HG03139 (cell line): ENCODE results near the gene STIM2.
A peak's percentile ranks its signal among the peaks of the same experiment; 100 is the strongest.

Experiments used
- ATAC-seq: cut with Tn5 transposase; IDR thresholded peaks from one replicate; pipeline ENCODE4 v1.9.1; 2021; ENCODE audit not compliant: unreplicated experiment

Gene STIM2

DNA sequence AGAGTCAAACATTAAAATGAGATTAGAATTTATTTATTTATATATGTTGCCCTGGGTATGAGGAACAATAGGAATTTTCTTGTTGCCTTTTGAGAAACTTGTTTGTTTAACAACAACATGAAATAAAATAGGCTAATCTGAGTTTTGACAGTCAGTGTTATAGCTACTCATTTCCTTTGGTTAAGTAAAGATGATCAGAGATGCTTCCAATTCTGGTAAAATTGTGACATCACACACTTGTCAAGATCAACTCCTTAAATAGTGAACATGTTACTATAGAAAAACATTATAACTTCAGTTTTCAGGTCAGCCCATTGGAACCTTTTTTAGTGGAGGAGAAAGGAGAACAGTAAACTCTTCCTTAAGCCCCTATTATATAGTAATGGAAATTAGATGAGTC, 136.1 kb downstream of the STIM2 start:
- no peak for ATAC-seq

- no peak for ATAC-seq
These were observed 139.0 kb downstream of the STIM2 start for GRCh38 chr4:26999689-27000088.

DNA sequence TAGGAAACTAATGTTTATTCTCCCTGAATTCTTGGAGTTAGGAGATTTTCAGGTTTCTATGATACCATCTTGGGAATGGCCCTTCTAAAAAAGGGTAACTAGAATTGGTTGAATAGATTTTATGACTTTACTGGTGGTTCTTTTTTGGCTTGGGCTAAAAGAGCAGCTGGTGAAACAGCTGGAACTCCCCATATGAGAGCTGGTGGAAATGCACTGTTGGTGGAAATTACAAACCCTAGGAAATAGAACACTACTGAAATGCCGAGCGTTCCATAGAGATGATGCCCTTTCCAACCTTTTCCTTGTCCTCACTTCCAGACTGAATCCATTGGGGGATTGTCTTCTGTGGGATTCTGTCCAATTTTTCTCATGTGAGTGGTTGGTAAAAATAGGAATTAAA, 139.5 kb downstream of the STIM2 start:
- no peak for ATAC-seq

GRCh38 chr4:27000820-27001219, 140.2 kb downstream of the STIM2 start:
- peak; percentile 73 for ATAC-seq

GRCh38 chr4:27001398-27002164, 140.9 kb downstream of the STIM2 start:
- ATAC-seq: no peak

GRCh38 chr4:27003642-27004113, 143.0 kb downstream of the STIM2 start:
- no peak for ATAC-seq

DNA sequence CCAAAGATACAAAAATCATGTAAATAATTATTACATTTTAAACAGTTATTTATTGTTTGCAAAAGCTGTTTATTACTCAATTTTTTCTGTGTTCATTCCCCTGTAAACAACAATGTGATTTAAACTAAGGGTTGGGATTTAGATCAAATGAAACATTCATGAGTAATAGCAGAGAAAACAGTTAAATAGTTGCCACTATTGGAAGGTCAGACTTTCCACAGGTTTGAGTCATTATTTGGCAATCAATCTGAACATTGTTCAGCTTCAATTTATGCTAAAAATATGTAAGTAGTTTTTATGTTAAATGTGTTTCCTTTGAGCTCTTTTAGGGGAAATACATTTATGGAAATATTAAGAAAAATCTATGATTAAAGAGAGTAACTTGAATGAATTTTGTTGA, 144.9 kb downstream of the STIM2 start:
- no peak for ATAC-seq

- no peak for ATAC-seq
These were observed 145.4 kb downstream of the STIM2 start for GRCh38 chr4:27005905-27006590.

GRCh38 chr4:27006646-27007045, 146.0 kb downstream of the STIM2 start:
- no peak for ATAC-seq

DNA sequence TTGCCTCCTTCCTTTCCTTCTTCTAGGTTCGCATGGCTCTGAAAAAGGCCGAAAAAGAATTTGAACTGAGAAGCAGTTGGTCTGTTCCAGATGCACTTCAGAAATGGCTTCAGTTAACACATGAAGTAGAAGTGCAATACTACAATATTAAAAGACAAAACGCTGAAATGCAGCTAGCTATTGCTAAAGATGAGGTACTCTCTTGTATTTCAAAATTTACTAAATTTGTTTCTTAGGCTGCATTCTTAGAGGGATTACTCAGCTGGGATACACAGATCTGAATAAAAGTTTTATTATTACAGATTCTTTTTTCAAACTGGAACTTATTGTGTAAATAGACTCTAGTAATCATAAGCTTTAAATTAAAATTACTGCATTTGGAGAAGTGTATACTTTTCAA, 146.9 kb downstream of the STIM2 start:
- no peak for ATAC-seq

DNA sequence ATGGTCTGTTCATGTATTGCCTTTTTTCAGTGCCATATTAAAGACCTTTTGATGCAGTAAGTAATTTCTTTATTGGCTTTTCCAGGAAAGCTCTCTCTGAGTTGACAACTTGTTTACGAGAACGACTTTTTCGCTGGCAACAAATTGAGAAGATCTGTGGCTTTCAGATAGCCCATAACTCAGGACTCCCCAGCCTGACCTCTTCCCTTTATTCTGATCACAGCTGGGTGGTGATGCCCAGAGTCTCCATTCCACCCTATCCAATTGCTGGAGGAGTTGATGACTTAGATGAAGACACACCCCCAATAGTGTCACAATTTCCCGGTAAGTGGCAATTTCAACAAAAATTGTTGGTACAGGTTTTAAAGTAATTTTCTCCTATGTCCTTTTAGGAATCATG, 148.0 kb downstream of the STIM2 start:
- ATAC-seq: no peak

DNA sequence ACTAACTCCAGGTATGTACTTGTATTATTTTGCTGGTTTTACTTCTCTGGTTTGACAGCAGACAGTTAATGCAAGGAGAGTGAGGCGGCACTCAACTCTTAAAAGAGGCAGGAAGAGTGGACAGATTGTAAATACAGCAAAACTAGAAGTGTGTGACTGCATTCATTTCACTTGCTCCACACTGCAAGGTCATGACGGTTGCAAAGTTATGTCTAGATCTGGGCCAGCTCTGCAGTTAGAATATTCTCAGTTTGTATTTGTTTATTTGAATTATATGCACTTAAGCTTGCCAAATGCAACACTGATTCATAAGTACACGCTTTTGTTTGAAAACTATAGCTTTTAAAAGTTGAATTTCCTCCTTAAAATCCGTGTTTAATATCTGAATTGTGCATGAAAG, 148.9 kb downstream of the STIM2 start:
- ATAC-seq: no peak

GRCh38 chr4:27010334-27010940, 149.8 kb downstream of the STIM2 start:
- peak; percentile 83 for ATAC-seq

DNA sequence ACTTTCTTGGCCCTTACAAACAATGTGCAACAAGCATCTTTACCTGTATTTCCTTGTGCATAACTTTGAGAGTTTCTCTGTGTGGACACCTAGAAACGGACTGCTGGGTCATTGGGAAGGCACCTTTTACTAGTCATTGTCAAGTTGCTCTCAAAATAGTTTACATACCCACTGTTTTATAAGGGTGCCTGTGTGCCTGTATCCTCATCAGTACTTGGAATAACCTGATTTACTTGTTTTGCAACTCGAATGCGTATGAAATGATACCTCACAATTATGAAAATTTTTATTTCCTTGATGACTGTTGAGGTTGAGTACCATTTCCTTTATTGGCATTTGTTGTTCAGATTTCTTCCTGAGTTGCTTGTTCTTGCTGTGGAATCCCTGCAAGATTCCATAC, 150.8 kb downstream of the STIM2 start:
- no peak for ATAC-seq

- no peak for ATAC-seq
These were observed 152.4 kb downstream of the STIM2 start for GRCh38 chr4:27013012-27013411.

DNA sequence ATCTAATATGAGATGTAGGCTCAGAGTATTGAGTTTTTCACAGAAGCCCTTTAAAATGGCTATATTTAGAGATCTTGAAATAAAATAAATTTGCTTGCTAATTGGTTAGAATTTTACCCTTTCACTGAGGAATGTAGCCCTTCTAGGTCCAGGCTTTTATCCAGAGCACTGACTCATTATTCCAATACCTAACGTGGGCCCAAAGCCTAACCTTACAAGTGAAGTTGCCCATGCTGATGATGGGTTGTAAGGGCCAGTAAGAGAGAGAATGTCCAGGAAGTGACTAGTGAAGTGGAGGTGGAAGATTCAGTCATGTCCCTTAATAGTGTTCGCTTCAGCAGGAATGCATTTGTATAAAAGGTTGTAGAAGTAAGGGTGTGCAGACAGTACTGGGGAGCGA, 155.9 kb downstream of the STIM2 start:
- ATAC-seq: no peak

GRCh38 chr4:27017623-27018022, 157.0 kb downstream of the STIM2 start:
- no peak for ATAC-seq

DNA sequence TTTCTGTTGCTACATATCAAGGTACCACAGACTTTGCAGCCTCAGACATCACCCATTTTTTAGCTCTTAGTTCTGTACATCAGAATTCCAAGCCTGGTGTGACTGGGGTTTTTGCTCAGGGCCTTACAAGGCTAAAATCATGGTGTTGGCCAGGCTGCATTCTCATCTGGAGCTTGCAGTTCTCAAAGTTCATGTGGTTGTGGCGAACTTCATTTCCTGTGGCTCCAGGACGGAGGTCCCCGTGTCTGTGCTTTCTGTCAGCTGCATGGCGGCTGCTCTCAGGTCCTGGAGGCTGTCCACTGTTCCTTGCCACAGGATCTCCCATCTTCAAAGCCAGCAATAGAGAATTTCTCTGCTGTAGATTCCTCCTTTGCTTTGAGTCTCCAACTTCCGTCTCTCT, 157.4 kb downstream of the STIM2 start:
- no peak for ATAC-seq

- ATAC-seq: no peak
These were observed 158.3 kb downstream of the STIM2 start for GRCh38 chr4:27018910-27019309.

GRCh38 chr4:27019766-27020165, 159.1 kb downstream of the STIM2 start:
- ATAC-seq: no peak

DNA sequence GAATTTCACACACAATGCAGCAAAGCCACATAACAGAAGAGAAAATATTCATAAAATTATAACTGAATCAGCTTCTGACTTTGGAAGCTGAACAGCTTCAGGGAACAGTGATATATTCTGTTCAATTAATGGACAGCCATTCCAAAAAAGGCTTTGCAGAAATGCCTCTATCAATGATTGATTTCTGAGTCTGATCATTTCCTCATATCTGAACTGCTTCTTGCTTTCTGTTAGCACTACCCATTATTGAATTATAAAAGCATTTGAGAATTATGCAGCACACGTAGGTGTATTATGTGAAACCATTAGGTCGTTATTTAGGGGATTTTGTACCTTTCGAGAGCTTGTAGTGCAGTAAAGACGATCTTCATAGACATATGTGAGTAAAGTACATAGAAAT, 159.6 kb downstream of the STIM2 start:
- ATAC-seq: no peak

DNA sequence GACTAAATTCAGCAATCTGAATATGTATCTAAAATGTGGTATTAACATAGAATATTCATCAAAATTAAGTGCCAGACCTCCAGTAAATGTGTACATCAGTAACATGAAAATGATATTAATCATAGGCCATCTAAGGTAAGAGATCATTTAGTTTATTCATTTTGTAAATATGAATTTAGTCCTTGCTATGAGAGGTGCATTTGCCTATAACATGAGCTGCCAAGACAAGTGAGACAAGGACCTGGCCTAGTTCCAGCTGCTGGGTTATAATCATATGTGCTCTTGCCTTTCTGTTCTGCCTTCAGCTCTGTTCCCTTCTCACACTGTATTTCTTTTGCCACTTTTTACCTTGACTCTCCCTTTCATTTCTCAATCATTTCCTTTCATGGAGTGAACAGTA, 160.0 kb downstream of the STIM2 start:
- ATAC-seq: no peak
